Smooth muscle cell of the brain vasculature (primary cell): ENCODE data around the gene JUND.

Experiments
- DNase-seq: peaks from one replicate; pipeline ENCODE4 v3.0.0-alpha.2; 2012; ENCODE audit warnings: low read depth, low spot score

Gene JUND

DNA sequence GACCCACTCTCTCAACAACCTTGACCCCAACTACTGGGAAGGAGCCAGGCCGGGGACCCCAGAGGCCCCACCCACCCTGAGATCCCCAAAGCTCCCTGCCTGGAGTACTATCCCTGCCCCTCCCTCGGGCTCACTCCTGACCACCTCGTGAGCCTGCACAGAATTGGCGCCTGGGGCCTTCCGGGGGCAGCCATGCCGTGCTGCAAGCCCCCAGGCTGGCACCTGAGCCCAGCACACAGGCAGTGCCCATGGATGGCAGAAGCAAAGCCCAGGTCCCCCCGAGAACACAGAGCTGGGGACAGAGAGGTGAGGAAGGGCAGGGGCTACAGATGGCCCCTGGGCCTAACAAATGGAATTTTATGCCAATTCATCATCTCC lies 27.5 kb upstream of the JUND start:
- DNase-seq = no peak

DNA sequence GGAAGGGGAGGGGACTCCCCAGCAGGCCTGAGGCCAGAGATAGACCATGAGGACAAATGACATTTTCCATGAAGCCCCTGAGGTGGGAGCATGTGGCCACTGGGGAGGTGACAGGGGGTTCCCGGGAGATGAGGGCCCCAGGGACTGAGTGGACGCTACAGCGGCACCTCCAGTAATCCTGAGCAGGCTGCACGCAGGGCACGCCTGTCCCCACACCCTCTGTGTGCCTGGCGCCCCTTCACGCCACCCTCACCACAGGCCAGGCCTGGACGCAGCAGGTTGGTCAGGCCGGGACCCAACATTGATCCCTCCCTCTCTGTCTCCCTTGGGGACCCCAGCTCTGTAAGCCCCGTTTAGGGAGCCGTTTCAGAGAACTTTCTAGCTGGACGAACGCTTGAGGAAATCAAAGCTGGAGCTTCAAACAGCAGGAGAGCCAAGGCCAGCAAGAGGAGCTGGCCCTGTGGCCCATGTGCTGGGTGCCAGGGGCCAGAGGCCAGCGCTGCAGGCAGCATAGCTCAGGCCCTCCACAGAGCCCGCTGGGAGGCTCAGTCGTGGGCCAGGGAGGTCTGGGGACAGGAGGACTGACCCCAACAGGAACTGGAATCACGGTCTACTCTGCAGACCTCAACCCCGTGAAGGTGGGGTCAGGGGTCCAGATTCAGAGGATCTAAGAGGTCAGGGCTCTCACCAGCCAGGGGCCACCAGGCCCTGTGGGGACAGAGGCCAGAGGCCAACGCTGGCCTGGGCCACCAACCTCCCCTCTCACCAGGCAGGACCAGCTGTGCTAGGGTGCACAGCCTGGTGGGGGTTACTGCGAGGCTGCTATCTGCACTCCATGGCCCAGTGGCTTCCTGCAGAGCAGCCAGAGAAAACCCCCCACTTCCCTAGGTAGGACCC lies 26.9 kb upstream of the JUND start:
- no peak for DNase-seq

DNA sequence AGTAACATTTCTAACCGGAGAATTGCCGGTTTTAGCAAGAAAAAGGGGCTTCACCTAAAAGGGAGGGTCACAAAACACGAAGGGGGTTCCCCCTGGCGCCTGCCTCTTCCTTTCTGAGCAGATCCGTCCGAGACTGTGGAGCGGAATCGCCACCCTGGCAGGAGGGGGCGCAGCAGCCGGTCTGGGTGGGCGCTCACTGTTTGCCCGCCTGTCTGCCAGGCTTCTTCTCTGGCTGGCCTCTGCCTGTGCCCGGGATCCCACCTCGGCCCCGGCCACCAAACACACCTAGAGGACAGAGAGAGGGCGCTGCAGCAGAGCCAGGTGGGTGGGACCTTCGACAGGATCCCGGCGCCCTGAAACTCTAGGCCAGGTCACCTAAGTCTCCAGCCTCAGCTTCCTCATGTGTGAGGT lies 25.9 kb upstream of the JUND start:
- no peak for DNase-seq

DNA sequence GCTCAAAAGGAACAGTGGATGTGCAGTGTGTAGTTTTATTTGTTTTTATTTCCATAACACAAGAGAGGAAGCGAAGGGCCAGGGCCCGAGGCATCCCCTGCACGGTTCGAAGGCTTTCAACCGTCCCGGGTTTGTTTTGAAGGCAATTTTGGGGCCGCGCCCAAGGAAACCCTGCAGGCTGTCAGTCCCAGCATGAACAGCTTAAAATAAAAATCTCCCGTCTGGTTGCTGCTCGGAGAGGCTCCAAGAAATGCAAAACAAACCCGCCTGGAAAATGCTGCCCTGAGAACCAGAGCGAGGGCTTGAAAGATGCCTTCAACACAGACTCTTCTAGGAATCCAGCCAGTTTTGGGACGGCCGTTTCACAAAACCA lies 25.5 kb upstream of the JUND start:
- no peak for DNase-seq

DNA sequence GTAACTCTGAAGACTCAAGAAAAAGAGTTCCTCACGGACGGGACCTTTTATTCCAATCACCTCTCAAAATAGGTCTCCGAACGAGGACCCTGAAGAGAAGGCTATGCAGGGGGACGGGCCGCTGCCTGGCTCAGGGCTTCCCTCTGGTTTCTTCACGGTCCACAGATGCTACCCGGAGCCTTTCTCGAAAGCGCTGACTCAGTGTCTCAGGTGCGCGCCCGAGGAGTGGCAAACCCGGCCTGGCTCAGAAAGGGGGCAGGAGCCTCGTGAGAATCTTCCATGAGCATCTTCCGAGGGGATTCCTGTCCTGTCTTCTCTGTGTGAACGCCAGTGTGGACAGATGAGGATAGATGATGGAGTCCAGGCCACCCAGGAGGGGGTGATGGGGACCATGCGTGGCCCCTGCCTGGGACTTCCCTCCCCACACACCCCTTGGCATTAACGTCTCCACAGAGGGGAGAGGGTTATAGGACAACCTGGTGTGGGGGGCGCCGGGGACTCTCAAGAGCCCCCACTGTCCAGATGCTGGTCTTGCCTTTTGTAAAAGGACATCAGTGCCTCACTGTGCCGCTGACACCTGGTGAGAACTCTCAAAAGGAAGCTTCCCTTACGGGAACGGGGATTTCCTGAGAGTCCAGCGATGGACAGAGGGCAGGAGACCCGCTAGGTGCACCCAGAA lies 24.9 kb upstream of the JUND start:
- no peak for DNase-seq

DNA sequence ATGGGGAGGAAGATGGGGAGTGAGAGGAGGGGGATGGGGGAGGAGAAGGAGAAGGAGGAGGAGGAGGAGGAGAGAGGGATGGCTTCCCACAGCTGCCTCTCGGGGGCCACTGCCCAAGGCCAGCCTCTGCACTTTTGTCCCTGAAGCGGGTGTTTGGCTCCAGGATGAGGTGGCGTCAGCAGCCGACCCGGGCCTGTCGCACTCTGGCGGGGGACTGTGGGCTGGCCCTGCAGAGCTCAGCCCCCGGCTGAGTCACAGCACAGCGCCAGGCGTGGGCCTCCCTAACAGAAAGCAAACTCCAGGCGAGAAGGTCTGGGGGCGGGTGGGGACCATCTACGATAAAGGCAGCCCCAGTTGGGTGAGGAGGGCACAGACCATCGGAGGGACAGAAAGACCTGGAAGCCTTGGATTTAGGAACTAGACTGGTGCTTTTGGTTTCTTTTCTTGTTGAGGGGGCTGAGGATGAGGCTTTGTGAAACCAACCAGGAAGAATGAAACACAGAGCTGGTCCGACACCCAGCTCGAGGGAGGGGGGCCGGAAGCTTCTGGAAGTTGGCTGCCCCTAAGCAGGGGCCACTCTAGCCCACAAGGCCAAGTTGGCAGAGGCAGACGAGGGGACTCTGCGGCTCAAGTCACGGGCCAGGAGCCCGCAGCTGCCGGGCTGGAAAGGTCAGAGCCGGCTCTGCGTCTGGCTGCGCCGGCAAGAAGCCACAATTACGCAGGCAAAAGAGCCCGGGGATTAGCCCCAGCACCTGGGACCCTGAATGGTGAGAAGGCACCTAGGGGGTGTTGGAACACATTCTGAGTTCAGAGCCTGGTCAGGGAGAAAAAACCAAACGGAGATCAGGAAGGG lies 23.3 kb upstream of the JUND start:
- no peak for DNase-seq

DNA sequence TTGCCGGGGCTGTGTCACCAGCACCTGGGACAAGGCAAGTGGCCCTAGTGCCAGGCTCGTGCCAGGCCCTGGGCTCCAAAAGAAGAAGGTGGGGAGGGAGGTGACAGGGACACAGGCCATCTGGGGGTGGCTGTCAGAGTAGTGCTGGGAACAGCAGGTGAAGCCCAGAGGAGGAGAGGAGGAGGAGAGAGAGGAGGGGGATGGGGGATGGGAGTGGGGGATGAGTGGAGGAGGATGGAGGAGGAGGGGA lies 22.7 kb upstream of the JUND start:
- no peak for DNase-seq

DNA sequence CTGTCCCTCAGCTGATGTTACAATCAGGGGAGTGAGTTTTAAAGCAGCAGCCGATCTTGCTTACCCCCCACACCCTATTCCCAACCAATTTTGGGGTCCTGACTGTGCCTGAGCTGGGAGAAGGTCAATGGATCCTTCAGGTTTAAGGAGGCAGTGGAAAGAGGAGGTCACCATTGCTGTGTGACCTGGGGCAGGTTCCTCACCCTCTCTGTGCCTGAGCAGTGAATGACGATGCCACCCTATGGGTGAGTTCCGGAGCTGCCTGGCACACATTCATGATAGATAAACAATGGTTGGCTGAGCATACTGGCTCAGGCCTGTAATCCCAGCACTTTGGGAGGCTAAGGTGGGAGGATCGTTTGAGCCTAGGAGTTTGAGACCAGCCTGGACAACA lies 20.3 kb upstream of the JUND start:
- DNase-seq = no peak

DNA sequence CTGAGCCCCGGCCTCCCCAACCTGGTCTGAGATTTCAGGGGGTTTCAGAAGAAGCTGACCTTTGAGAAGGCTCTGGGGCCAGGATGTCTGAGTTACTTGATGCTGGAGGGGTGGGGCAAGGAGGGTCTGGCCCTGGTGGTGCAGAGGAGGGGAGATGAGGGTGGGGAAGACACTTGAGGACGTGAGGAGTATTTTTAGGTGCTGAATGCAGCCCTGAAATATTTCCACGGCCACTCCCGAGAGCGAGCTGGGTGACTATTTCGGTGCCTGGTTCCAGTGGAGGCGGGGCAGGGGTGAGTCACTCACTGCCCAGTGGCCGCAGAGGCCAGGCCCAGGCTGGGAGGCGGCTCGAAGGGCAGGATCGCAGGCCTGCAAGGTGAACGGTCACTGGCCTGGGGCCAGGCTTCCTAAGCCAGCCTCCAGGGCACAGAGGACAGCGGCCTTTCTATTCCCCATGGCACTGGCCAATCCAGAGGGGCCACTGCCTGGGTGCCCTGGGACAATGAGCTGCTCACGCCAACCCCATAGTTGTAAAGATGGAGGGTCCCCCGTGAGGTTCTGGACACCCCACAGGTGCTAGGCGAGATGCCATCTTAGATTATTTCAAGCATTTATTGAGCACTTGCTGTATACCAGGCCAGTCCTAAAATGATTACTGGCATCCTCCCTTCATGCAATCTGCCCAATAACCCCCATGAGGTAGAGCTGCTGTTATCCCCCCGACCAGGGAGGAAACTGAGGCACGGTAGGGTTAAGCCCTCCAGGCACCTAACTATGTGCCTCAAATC lies 19.7 kb upstream of the JUND start:
- no peak for DNase-seq

DNA sequence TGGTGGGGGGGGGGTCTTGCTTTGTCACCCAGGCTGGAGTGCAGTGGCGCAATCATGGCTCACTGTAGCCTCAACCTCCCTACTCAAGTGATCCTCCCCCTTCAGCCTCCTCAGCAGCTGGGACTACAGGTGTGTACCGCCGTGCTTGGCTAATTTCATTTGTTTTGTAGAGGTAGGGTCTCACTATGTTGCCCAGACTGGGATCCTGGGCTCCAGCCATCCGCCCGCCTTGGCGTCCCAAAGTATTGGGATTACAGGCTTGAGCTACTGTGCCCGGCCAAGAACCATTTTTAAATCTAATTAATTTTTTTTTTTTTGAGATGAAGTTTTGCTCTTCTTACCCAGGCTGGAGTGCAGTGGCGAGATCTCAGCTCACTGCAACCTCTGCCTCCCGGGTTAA lies 18.2 kb upstream of the JUND start:
- no peak for DNase-seq

DNA sequence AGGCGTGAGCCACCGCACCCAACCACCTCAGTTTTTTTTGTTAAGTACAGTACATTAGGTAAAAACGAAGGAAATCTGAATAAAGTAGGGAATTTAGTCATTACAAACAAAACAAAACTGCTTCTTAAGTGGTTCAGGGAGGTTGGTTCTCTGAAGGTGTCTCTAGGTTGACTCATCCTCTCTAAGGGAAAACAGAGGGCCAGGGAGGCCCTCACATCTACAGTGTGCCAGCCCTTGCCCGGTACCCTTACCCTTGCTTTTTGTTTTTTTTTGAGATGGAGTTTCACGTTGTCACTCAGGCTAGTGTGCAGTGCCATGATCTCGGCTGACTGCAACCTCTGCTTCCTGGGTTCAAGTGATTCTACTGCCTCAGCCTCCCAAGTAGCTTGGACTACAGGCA lies 17.2 kb upstream of the JUND start:
- no peak for DNase-seq

DNA sequence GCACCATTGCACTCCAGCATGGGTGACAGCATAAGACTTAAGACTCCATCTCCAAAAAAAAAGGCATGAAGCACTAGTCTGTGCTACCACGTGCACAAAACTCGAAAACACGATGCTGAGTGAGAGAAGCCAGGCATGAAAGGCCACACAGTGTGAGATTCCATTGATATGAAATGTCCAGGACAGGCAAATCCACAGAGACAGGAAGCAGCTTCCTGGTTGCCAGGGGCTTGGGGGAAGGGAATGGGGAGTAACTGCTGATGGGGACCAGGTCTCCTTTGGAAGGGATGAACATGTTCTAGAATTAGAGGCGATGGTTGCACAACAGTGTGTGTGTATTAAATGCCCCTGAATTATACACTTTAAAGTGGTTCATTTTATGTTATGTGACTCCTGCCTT lies 15.9 kb upstream of the JUND start:
- DNase-seq = no peak

DNA sequence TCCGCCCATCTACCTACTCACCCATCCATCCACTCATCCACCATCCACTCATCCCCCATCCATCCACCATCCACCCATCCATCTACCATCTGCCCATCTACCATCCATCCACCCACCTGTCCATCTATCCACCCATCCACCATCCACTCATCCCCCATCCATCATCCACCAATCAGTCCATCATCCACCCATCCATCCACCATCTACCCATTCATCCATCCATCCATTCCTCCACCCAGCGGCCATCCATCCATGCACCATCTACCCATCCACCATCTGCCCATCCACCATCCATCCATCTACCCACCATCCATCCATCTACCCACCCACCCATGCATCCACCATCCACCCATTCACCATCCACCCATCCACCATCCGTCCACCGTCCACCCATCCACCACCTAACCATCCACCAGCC lies 13.6 kb upstream of the JUND start:
- no peak for DNase-seq

DNA sequence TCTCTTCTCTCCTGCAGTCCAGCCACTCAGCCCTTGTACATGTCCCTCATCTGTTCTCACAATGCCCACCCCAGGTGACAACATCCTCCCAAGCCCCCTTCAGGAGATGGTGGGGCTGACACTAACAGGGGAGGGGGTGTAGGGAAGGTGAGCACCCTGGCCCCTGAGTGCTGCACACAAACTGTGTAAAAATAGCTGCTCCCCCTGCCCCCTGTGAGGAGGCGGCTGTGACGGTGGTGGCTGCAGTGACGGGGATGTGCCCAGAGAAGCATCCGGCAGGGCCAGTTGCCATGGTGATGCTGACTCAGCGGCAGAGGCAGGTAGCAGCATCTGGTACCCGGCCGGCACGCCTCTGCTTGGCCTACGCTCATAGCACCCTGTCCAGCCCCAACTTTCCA lies 13.0 kb upstream of the JUND start:
- no peak for DNase-seq

DNA sequence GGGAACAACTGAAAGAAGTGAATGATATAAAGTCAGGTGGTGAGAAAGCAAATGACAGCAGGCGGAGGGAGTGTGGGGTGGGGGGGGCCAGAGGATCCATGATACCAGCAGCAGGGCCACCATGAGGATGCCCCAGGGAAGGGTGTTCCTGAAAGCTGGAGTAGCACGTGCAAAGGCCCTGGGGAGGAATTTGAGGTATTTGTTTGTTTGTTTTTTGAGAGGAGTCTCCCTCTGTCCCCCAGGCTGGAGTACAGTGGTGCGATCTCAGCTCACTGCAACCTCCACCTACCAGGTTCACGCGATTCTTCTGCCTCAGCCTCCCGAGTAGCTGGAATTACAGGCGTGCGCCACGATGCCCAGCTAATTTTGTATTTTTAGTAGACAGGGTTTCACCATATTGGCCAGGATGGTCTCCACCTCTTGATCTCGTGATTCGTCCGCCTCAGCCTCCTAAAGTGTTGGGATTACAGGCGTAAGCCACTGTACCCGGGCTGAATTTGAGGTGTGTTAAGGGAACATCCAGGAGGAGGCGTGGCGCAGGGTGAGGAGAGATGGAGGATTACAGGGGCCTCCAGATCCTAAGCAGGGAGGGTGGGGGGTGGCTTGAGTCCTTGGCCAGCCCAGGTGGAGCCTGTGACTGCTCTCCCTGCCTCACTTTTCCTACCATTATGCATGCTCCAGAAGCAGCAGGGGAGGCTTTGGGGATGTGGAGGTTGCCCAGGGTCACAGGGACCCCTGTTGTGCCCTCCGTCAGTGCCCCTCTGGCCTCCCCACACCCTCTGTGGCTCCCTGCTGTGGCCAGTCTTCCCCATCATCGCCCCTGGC lies 12.4 kb upstream of the JUND start:
- DNase-seq = no peak

DNA sequence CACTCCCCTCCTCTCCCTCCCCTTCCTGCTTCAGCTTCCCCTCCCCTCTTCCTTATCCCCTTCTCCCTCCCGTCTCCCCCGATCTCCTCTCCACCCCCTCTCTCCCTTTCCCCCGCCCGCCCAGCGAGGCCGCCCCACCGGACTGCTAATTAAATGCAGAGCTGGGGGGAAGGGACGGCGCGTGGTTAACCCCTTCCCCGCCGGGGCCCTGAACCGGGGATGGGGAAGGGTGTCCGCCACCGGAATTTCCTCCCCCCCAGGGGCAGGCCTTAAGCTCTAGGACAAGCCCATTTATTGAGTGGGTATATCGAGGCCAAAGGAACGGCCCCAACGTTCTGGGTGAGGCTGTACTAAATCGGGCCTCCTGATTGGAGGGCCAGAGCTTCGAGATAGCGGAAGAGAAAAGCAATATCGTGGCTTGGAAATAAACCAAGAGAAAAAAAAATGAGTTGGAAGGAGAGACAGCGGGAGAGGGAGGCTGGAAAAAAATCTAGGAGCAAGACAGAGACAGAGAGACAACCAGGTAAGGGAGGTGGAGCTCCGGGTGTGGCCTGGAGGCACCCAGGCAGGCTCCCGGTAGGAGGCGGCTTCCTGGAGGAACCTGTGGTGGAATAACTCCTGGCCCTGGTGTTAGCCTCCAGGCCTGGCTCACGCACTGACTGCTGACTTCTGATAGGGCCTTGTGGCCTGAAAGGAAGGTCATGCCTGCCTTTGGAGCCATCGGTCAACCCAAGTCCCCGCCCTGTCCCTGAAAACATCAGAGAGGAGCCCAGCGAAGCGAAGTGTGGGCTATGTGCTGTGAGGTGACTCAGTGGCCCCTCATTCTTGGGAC lies 11.6 kb upstream of the JUND start:
- DNase-seq = no peak

DNA sequence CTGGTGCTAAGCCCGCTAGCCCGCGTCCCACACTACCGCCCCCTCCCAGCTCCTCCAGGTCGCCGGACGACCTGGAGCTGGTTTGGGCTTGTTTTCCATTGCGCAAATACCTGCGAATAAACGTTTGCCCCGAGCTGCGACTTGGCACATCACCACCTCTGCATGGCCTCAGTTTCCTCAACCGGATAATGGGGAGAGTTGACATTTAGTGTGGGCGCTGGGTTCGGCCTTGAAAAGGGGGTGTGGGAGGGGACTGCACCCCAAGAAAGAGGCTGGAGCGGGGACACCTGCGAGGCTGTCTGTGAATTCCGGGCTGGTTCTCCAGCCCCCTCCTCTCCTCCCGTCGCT lies 11.0 kb upstream of the JUND start:
- DNase-seq = no peak

DNA sequence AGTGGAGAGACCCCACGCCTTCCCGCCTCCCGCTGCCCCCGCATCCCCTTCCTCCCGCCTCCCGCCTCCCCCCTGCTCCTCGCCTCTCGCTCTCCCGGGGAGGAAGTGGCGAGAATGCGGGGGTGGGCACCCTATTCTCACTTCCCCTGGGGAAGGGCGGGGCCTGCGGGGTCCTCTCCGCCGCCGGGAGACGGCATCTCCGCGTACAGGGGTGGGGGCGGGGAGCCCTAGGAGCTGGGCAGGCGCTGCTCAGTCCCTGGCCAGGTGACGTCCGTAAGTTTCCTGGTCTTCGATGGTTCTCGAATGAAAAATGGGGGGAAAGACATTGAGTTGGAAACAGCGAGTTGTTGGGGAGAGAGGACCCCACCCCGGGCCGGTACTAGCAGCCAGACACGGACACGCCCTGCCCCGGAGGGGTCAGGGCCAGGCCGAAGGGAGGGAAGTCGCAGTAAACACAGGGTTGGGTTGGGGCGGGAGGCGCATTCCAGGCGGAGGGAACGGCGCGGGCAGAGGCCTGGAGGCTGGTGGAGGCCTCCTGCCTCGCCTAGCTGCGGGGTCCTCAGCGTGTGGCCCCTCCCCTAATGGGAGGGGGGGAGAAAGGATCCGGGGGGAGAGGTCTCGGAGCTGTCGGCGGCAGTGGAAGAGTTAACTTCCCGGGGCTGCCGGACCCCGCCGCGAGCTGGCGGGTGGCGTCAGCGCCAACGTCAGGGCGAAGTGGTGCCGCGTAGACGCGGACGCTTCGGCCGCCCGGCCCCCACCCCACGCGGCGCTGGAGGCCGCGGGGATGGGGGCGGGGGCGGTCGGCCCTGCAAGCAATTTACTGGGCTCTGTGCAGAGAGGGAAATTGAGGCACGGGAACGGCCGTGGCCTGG lies 10.4 kb upstream of the JUND start:
- no peak for DNase-seq

DNA sequence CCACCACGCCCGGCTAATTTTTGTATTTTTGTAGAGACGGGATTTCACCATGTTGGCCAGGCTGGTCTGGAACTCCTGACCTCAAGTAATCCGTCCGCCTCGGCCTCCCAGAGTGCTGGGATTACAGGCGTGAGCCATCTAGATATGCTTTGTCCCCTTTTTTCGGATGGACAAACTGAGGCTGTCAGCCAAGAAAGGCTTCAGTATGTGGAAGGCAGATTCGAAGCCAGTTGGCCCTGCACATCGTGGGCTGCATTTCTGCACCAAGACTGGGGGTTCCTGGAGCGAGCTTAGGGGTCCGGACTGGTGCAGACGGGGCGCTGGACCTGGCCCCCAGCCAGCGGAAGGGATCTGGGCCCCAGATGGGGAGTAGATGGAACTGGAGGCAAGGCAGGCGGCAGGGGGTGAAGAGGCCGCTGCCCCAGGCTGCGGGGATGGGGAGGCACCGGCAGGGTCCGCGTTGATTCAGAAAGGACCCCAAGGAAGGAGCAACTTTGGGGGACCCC lies 9.7 kb upstream of the JUND start:
- DNase-seq = no peak
